Measurements from ENCODE around the gene BLOC1S4. TPM values are rescaled to one million over a fixed set of nuclear protein-coding genes. Genes with fewer than 3 reads are reported as not detected.

The BLOC1S4 gene
- total RNA-seq, 1 donor from 2014 or later: 19.0 TPM

DNA sequence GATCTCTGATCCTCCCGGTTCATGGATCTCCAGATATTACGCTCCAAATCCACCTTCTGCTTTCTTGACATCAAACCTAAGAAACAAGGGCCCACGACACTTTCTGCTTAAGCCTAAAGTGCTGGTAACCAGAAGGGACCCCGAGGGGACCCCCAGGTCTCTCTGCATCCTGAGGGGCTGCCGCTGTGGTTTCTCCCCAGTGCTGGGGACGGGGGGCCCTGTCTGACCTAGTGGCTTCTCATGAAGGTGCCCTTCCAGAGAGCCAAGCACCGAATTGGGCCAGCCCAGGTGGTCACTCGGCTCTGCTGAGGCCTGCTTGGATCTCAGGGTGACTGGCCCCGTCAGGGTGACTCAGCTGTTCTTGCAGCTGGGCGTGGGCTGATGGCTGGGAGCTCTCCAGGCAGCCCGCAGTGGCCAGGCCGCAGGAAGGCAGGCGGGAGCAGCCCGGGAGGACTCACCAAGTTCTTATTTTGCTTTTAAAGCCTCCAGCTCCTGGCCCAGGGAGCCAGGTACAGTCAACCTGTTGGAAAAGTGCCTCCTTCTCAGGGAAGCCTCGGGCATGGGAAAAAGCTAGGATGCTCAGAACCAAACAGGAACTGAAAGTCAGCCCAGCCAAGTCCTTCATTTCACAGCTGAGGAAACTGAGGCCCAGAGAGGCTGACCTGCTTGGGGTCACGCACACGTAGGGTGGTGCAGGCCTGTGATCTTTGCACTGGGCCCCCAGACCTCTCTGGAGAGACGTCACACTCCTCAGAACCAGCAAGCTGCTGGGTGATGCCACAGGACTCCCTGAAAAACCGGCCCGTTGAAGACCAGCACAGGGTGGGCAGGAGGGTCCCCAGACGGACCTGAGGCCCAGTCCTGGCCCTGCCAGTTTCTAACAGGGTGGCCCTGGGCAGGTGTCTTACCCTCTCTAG lies 16.7 kb downstream of the BLOC1S4 start:
- intact Hi-C loops (cut with micrococcal nuclease): no loop called here

DNA sequence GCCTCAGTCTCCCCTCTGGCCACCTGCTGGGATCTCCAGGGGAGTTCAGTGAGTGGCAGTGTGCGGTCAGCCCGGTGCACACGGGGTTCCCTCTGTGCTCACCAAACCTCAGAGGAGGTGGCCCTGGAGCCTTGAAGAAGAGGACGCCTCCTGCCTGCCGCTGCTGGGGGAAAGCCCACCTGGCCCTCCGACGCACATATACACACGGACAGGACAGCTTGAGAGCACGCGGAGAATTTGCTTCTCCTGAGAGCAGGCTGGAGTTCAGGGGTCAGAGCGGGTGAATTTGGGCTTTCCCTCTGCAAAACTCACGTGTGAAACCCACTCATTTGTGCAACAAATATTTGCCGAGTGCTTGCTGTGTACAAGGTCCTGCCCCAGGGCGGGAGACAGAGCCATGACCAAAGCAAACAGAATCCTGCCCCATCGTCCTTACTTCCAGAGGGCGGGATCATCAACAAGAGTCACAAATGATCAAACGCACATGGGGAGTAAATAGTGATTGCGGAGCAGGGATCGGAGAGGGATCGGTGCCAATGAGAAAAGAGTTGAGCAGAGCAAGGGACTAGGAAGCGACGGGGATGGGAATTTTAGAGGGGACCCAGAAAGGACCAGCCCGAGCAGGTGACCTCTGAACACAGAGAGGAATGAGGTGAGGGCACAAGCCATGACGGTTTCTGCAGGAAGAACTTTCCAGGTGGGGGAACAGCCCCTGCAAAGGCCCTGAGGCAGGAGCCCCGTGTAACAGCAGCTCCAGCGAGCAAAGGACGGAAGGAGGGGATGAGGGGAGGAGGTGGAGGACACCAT lies 17.6 kb downstream of the BLOC1S4 start:
- intact Hi-C loops (cut with micrococcal nuclease): no loop called here

DNA sequence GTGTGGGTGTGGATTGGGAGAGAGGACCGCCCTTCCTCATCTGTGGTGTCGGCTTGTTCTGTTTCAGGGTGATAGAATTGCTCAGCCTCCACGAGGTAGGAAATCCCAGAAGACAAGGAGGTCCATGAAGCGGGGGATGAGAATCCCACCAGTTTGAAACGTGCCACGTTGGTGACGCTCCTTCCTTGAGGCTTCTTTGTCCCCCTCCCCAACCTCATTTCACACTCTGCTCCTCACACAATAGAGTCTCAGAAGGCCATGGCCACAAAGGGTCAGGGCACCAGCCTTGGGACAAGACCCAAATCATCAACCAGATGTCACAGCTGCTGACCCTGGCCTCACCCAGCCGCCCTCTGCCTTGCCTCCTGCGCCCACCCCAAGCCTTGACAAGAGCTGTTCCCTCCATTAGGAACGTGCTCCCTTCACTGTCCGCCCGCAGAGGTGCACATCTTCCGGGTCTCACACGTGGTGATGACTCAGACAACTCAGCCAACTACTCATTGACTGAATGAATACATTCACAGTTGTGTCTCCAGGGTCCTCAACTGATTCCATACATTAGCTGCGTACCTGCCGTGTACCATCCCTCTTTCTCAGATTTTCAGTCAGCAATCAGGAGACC lies 18.3 kb downstream of the BLOC1S4 start:
- intact Hi-C loops (cut with micrococcal nuclease): no loop called here

DNA sequence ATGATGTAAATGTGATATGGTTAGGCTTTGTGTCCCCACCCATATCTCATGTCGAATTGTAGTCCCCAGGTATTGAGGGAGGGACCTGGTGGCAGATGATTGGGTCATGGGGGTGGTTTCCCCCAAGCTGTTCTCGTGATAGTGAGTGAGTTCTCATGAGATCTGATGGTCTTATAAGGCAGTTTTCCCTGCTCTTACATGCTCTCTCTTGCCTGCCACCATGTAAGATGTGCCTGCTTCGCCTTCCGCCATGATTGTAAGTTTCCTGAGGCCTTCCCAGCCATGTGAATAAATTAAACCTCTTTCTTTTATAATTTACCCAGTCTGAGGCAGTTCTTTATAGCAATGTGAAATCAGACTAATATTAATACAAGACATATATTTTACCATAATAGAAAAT lies 23.9 kb downstream of the BLOC1S4 start:
- intact Hi-C loops (cut with micrococcal nuclease): no loop called here

DNA sequence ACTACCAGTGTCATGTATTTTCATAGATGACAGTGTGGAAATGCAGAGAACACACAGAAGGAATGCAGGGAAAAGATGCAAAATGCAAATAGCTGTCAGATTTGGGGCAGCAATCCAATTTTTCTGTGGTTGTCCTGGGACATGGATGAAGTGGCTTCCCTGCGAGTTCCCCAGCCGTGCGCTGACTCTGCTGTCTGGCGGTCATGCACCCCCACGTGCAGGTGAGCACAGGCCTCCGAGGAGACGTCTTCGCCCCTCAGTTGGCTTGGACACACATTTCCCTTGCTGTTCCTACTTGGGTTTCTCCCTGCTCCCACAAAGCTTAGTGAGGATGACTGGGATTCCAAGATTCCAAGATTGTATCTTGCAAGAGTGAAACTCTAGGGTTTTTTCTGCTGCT lies 24.4 kb downstream of the BLOC1S4 start:
- intact Hi-C loops (cut with micrococcal nuclease): no loop called here

DNA sequence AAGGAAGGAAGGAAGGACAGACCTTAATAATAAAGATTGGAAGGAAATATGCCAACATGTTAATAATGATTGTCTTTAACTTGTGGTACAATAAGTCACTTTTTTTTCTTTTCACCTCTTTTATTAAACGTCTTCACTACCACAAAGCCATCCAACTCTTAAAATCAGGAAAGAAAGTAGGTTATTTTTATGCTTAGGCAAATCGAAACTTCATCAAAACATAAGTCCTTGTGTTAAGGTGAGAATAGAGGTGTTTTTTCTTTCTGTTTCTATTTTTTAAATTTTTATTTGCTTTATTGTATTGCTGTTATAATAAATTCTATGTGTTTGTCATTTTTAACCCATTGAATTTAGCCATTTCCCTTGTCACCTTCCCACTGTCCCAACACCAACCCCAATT lies 26.5 kb downstream of the BLOC1S4 start:
- intact Hi-C loops (cut with micrococcal nuclease): no loop called here

DNA sequence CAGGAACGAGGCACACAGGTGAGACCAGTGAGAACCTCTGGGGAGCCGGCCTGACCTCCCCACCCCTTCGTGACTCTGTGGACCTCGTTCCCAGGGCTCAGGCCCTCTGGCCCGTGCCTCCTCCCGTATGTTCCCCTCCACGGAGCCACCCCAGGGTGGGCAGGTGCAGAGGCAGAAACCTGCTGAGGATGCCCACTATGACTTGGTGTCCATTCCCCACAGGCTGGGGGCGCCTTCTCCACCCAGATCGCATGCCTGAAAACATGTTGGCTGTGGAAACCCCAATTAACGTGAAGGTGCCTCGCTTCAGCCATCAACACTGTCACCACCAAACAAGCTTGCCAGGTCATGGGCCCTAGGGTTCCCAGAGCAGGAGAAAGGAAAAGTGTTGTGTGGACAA lies 27.0 kb downstream of the BLOC1S4 start:
- intact Hi-C loops (cut with micrococcal nuclease): no loop called here

DNA sequence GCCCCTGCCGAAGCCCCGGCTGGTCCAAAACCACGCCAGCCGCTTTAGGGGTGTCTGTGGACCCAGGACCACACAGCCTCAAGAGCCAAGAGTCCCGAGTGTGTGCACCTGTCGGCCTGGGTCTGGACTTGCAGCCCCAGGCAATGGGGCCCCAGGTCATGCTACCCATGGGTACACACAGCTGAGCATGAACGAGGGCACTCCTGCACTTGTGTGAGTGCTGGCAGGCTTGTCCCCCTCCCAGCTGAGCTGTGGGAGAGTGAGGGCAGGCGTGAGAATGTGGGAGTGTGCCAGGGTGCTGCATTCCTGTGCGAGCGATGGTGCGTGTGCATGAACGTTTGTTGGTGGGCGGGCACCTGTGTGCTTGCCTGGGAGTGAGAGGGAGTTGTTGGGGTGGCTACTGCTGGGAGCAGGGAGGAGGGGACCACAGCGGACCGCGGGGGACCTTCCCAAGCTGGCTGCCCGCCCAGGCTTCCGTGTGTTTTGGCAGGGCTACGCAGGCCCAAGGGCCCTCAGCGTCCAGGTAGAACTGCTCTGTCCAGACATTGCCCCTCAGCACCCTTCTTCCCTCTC lies 30.8 kb downstream of the BLOC1S4 start:
- intact Hi-C loops (cut with micrococcal nuclease): no loop called here

DNA sequence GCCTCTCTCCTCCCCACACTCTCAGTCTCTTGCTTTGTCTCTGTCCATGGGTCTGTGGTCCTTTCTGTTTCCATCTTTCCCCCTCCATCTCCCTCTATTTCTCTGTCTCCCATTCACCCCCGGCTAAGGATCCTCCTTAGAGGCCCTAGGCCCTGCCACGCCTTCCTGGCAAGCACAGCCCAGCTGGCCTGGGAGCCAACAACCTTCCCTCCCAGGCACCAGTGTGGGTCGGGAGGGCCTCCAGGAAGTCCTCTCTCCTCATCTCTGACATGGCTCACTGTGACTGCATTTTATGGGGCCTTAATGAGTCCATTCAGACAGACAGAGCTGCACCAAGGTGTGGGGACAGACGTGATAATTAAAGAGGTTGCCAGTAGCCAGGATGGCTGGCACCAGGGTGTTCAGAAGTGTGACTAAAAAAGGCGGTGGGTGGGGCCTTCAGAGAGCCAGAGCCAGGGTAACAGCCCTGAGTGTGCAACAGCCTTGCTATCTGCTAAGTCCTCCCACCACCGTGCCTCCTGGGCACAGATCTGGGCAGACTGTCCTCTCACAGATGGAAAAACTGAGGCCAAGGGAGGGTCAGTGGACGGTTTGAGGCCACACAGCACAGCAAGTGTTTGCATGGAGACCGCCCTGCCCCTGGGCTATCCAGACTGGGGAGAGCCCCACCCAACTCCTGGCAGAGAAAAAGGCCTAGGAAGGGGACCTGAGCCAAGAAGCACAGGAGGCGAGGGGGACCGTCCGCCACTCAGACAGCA lies 31.5 kb downstream of the BLOC1S4 start:
- intact Hi-C loops (cut with micrococcal nuclease): no loop called here

DNA sequence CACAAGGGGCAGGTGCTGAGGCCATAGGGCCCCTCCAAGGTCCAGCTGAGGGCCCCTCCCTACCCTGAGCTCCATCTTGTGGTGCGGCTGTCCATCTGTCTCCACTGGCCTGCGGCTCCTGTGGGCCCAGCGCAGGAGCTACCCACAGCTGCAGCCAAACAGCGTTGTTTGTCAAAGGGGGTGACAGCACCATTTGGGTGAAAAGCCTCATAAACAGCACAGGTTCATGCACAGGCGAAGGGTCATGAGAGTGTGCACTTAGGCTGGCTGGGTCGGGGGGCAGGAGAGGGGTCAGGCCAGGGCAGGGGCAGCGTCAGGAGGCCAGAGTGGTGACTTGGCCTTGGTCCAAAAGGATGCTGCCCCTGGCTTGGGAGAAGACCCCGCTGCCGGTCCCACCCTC lies 32.3 kb downstream of the BLOC1S4 start:
- intact Hi-C loops (cut with micrococcal nuclease): no loop called here

DNA sequence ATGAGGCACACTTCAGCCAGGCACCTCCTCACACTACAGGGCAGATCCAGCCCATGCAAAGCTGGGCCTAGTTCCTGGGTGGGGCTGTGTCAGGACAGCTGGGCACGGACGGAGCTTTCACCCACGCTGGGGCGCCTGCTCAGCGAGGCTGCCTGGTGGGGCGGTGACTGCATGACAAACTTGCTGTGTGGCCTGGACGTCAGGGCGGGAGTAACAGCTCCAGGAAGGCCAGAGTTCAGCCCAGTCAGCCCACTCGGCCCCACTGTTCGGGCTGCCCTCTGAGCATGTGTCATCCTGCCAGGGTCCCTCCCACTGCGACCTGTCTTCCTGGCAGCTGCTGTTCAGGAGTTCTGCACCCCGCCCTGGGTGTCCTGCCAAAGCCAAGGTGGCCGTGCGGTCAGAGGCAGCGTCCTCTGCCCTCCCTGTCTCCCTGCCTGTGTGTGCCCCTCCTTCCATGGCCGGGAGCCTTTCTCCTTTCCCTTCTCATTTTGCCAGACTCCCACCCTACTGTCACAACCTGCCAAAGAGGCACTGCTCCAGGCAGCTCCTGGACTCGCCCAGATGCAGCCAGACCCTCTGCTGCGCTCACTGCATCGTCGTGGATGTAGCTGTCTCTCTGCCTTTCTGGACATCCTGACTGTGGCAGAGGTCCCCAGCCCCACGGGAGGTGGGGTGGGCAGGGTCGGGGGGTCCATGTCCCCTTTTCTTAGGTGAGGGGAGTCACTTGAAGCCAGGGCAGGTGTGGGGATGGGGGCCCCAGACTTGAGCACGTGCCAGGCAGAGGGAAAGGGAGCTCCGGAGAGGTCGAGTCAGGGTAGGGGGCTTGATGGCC lies 33.6 kb downstream of the BLOC1S4 start:
- intact Hi-C loops (cut with micrococcal nuclease): loop anchor here (2.0 kb wide), 1 partner anchor 33 kb away; the partner anchor contains the start of gene BLOC1S4

DNA sequence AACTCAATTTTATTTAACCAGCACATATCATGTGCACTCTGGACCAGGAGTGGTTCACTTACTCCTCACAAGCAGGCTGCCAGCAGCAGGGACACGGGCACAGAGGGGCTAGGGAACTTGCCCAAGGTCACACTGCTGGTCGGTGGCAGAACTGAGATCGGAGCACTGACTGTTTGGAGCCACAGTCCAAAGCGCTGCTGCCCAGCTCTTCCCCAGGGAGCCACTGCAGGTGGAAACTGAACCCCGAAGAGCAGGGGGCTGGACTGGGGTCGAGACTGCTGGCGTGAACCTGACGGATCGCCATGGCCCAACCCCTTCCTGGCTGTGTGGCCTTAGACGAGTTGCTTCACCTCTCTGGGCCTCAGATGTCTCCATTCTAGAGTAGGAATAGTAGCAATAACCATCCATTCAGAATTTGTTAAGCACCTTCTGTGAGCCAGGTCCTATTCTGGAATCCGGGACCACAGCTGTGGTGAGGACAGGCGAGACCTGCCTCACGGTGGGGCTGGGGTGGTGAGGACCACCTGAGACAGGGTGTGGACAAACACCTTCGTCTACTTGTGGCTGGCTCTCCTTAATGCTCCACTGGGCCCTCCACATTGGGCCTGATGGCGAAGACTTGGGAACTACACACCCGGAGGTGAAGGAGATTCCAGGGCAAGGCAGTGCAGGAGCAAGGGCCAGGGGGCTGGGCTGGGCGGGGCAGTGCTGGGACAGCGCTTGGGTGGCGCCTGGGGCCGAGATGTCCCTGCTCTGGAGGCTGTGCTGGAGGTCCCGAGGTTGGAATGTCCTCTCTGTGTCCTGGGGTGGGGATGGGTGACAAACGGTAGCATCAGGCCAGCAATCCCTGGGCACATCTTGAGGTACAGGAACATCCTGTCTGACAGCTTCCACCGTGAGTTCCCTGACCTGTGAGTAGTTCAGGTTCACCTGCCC lies 34.6 kb downstream of the BLOC1S4 start:
- intact Hi-C loops (cut with micrococcal nuclease): loop anchor here (2.0 kb wide), 1 partner anchor 34 kb away; the partner anchor contains the start of gene BLOC1S4

DNA sequence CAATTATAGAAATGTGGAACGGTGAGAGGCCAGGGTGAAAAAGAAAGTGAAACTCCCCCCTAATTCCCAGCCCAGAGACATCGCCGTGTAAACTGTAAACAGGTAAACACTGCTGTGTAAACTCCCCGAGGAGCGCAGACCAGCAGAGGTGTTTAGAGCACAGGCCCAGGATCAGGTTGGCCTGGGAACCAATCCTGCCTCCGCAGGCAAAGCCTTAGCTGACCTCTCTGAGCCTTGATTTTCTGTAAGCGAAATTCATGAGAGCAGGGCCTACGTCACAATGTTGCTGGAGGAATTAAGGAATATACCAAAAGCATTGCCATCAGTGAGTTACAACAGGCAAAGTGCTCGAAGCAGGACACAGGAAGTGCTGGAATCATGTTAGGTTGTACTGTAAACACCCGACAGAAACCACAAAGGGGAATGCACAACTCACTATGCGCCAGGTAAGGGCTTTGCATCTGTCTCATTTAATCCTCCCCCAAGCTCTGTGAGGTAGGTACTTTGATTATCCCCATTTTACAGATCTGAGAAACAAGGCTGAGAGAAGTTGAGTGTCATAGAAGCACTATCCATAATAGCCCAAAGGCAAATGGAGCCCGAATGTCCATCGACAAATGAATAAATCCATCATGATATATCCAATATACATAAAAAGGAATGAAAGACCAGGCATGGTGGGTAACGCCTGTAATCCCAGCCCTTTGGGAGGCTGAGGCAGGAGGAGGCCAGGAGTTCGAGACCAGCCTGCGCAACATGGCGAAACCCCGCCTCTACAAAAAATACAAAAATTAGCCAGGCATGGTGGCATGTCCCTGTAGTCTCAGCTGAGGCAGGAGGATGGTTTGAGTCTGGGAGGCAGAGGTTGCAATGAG lies 35.9 kb downstream of the BLOC1S4 start:
- intact Hi-C loops (cut with micrococcal nuclease): loop anchor here (2.0 kb wide), 1 partner anchor 35 kb away; the partner anchor contains the start of gene BLOC1S4

DNA sequence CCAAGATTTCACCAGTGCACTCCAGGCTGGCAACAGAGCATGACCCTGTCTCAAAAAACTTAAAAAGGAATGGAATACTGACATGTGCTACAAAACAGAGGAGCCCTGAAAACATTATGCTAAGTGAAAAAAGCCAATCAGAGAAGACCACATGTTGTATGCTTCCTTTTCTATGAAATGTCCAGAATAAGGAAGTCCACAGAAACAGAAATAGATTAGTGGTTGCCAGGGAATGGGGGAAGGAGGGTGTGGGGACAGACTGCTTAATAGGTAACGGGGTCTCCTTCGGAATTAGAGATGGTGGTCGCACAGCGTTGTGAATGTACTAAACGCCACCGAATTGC lies 36.5 kb downstream of the BLOC1S4 start:
- intact Hi-C loops (cut with micrococcal nuclease): no loop called here

DNA sequence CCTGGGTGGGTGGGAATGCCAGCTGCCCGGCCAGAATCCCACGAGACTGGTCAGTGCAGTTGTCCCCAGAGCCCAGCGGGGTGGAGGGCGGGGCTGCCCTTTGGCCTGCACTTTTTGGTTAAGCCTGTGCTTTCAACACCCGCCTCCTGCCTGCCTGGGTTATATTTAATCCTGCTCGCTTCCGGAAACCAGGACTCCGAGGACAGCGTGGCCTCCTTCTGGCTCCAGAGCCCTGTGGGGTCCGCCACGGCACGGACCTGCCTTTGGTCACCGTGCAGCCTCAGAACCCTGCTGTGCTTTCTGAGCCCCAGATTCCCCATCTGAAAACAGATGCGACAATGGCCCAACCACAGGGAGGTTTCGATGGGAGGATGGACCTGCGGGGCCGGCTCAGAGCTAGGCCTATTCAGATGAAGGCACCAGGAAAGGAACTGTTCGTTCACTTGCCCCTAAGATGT lies 37.2 kb downstream of the BLOC1S4 start:
- intact Hi-C loops (cut with micrococcal nuclease): no loop called here

DNA sequence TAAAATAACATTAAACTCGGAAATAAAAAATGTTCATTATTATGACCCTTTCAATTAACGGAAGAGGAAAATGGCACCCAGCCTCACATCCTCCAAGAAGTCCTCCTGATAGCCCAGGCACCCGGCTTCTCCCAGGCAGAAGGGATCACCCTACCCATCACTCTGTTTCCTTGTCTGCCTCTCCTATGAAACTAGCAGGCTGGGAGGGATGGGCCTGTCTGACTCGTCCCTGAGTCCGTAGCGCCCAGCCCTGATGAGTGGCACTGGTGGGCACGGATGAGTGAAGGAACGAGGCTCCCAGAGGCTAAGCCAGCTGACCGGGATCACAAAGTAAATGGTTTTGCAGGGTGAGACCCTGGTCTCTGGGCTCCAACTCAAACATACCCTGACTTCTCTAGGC lies 37.9 kb downstream of the BLOC1S4 start:
- intact Hi-C loops (cut with micrococcal nuclease): no loop called here

DNA sequence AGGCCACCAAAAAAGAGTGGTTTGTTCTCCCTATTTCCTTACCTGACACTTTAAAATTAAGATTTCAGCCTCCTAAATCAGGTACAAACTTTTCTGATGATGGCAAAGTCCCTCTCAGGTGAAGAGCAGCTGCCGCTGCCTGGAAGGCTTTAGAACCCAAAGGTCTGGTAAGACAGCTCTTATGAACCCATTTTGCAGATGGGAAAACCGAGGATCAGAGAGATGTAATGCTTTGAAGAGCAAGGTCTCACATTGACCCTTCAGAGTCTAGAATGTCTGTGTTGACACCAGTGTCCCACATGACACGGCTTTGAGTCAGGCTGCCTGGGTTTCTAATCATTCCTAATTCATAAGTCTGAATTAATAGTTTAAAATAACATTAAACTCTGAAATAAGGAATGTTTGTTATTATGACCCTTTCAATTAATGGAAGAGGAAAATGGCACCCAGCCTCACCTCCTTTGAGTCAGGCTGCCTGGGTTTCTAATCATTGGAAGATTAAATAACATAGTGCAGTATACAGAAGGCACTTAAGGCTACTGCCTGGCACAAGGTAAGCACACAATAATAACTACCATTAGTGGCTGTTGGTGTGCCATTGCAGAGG lies 38.6 kb downstream of the BLOC1S4 start:
- intact Hi-C loops (cut with micrococcal nuclease): no loop called here

All from T-helper 1 cell treated with Interleukin-12 subunit alpha and Interleukin-12 subunit beta and Interleukin-4 antibody, amounts not matched to agents 30 ng/mL and 1 ng/mL, for 36 hours (primary cell).